A549 (cell line): ENCODE measurements around the gene CACNA1I. TPM values are rescaled to one million over a fixed set of nuclear protein-coding genes. Genes with fewer than 3 reads are reported as not detected.
"Not testable (repeated sequence)": the region's sequence is repeated elsewhere in the genome, so short reads cannot be mapped to it uniquely, and the experiment has no call there.

Source experiments
- ATAC-seq, 2 experiments: fragments of 200-7000 bp in 1 of 2; fragments of >200 bp in 1 of 2; cut with Nextera tagmentation in 1 of 2; cut with Tn5 transposase in 1 of 2; 3 replicates each; pipeline versions ENCODE4 v1.8.0 to v1.9.1; 2018 to 2020; ENCODE audit warnings: mild to moderate bottlenecking in 1 of 2, moderate library complexity in 1 of 2
- CTCF ChIA-PET: fragments of 300-600 bp; sonication (Branson Sonifier 250); formaldehyde crosslinking; extraction: SDS; loops from one replicate; lab custom pipeline; 2021; ENCODE audit warnings: antibody characterized with exemption, inconsistent platforms; lab: Yijun Ruan, JAX
- POLR2A ChIA-PET: fragments of 350-600 bp; formaldehyde crosslinking; extraction: SDS; loops from one replicate; lab custom pipeline; 2021; ENCODE audit warnings: antibody characterized with exemption, inconsistent platforms; lab: Yijun Ruan, JAX
- DNase-seq, 2 experiments: peaks; one replicate each; pipeline versions ENCODE4 v3.0.0 to v3.0.0-alpha.2; 2011 to 2016; ENCODE audit warnings: low read depth in 1 of 2, low spot score in 1 of 2
- FAIRE-seq: peaks from 2 replicates; lab custom pipeline; 2011; peaks lifted over from hg19 to GRCh38; lab: Jason Lieb, UNC
- H3K27ac ChIP-seq, 2 experiments: fragments of >200 bp; sonication (Bioruptor Twin); formaldehyde crosslinking; 3 replicates each; pipeline ENCODE4 v1.5.1; 2016 to 2017
- H3K4me1 ChIP-seq: fragments of >200 bp; sonication (Bioruptor Twin); formaldehyde crosslinking; 3 replicates; pipeline ENCODE4 v1.6.1; 2016
- H3K4me2 ChIP-seq: fragments of >200 bp; sonication (Bioruptor Twin); formaldehyde crosslinking; 3 replicates; pipeline ENCODE4 v1.6.1; 2016
- H3K4me3 ChIP-seq: fragments of >200 bp; sonication (Bioruptor Twin); formaldehyde crosslinking; 3 replicates; pipeline ENCODE4 v1.5.1; 2016
- H3K9me3 ChIP-seq: fragments of >200 bp; sonication (Bioruptor Twin); formaldehyde crosslinking; 3 replicates; pipeline ENCODE4 v1.6.1; 2016
- CBX2 ChIP-seq: fragments of 200-600 bp; sonication (generic); IDR thresholded peaks from 2 replicates; pipeline ENCODE4 v1.6.1; 2016; ENCODE audit warnings: low read depth, mild to moderate bottlenecking, borderline replicate concordance
- CHD2 ChIP-seq: fragments of 150-350 bp; IDR thresholded peaks from 2 replicates; pipeline ENCODE4 v1.6.1; 2014; ENCODE audit warnings: low read length; ENCODE audit not compliant: partially characterized antibody
- CHD4 ChIP-seq: fragments of 200-600 bp; sonication (generic); IDR thresholded peaks from 2 replicates; pipeline ENCODE4 v1.6.1; 2016; ENCODE audit warnings: antibody characterized with exemption, mild to moderate bottlenecking, borderline replicate concordance
- CTCF ChIP-seq: fragments of >200 bp; sonication (Bioruptor Twin); formaldehyde crosslinking; IDR thresholded peaks from 3 replicates; pipeline ENCODE4 v1.5.1; 2016
- EHMT2 ChIP-seq: fragments of 200-600 bp; sonication (generic); IDR thresholded peaks from 2 replicates; pipeline ENCODE4 v1.6.1; 2016; ENCODE audit warnings: antibody characterized with exemption, low read depth, mild to moderate bottlenecking, moderate library complexity
- ESRRA ChIP-seq: fragments of 150-350 bp; IDR thresholded peaks from 2 replicates; pipeline ENCODE4 v1.6.1; 2014; ENCODE audit warnings: mild to moderate bottlenecking, low read length, borderline replicate concordance
- FOSB ChIP-seq: fragments of 250-450 bp; sonication (Bioruptor Pico); IDR thresholded peaks from 2 replicates; pipeline ENCODE4 v1.5.0; 2020; ENCODE audit warnings: mild to moderate bottlenecking, moderate library complexity
- FOXS1 ChIP-seq: fragments of 250-450 bp; sonication (Bioruptor Pico); IDR thresholded peaks from 2 replicates; pipeline ENCODE4 v1.5.0; 2020; ENCODE audit warnings: mild to moderate bottlenecking, moderate library complexity
- GATA3 ChIP-seq: IDR thresholded peaks from 2 replicates; pipeline ENCODE4 v1.6.1; 2012; ENCODE audit warnings: borderline replicate concordance
- HES2 ChIP-seq: fragments of >200 bp; sonication (Bioruptor Twin); formaldehyde crosslinking; IDR thresholded peaks from 2 replicates; pipeline ENCODE4 v1.6.1; 2016
- HEYL ChIP-seq: fragments of 250-450 bp; sonication (Bioruptor Pico); IDR thresholded peaks from 2 replicates; pipeline ENCODE4 v1.8.0; 2021; ENCODE audit warnings: mild to moderate bottlenecking, moderate library complexity
- HOXA7 ChIP-seq: fragments of 250-450 bp; sonication (Bioruptor Pico); IDR thresholded peaks from 2 replicates; pipeline ENCODE4 v1.5.0; 2020; ENCODE audit warnings: mild to moderate bottlenecking, moderate library complexity
- JUN ChIP-seq, 2 experiments: fragments of >200 bp; sonication (Bioruptor Twin); formaldehyde crosslinking; IDR thresholded peaks; 2 replicates in 1 of 2; 3 replicates in 1 of 2; pipeline ENCODE4 v1.6.1; 2016 to 2017
- KDM1A ChIP-seq: fragments of 200-600 bp; sonication (generic); IDR thresholded peaks from 2 replicates; pipeline ENCODE4 v1.6.1; 2016; ENCODE audit warnings: low read depth, mild to moderate bottlenecking
- KDM5A ChIP-seq: fragments of 200-600 bp; sonication (generic); IDR thresholded peaks from 2 replicates; pipeline ENCODE4 v1.6.1; 2016; ENCODE audit warnings: antibody characterized with exemption, mild to moderate bottlenecking
- MAFK ChIP-seq: fragments of 450-650 bp; IDR thresholded peaks from 2 replicates; pipeline ENCODE4 v1.6.1; 2014; ENCODE audit not compliant: partially characterized antibody
- NPAS2 ChIP-seq: fragments of 250-450 bp; sonication (Bioruptor Pico); IDR thresholded peaks from 2 replicates; pipeline ENCODE4 v1.8.0; 2022; ENCODE audit warnings: mild to moderate bottlenecking, moderate library complexity, borderline replicate concordance
- NR3C1 ChIP-seq: fragments of >200 bp; sonication (Bioruptor Twin); formaldehyde crosslinking; IDR thresholded peaks from 3 replicates; pipeline ENCODE4 v1.6.1; 2017
- PHF8 ChIP-seq: fragments of 200-600 bp; sonication (generic); IDR thresholded peaks from 2 replicates; pipeline ENCODE4 v1.6.1; 2016; ENCODE audit warnings: low read depth, mild to moderate bottlenecking, antibody characterized with exemption, moderate library complexity, borderline replicate concordance
- RFX5 ChIP-seq: fragments of 450-650 bp; IDR thresholded peaks from 2 replicates; pipeline ENCODE4 v1.7.1; 2014; ENCODE audit warnings: antibody characterized with exemption, mild to moderate bottlenecking, moderate library complexity
- RNF2 ChIP-seq: fragments of 200-600 bp; sonication (generic); IDR thresholded peaks from 2 replicates; pipeline ENCODE4 v1.6.1; 2016; ENCODE audit warnings: low read depth, mild to moderate bottlenecking, antibody characterized with exemption, moderate library complexity, borderline replicate concordance
- SMC3 ChIP-seq: fragments of >200 bp; sonication (Bioruptor Twin); formaldehyde crosslinking; IDR thresholded peaks from 3 replicates; pipeline ENCODE4 v1.6.1; 2018; ENCODE audit warnings: inconsistent platforms
- SREBF2 ChIP-seq: fragments of 450-650 bp; IDR thresholded peaks from 2 replicates; pipeline ENCODE4 v1.6.1; 2014; ENCODE audit warnings: mild to moderate bottlenecking, moderate library complexity
- TFCP2L1 ChIP-seq: fragments of 250-450 bp; sonication (Bioruptor Pico); IDR thresholded peaks from 2 replicates; pipeline ENCODE4 v1.5.0; 2021; ENCODE audit warnings: mild to moderate bottlenecking
- TP53 ChIP-seq: fragments of 250-450 bp; sonication (Bioruptor Pico); IDR thresholded peaks from 2 replicates; pipeline ENCODE4 v1.5.0; 2021; ENCODE audit warnings: mild to moderate bottlenecking, moderate library complexity
- USF2 ChIP-seq: fragments of 450-650 bp; IDR thresholded peaks from 2 replicates; pipeline ENCODE4 v1.6.1; 2014; ENCODE audit warnings: antibody characterized with exemption
- ZC3H11A ChIP-seq: fragments of 450-650 bp; IDR thresholded peaks from 2 replicates; pipeline ENCODE4 v1.6.1; 2014; ENCODE audit warnings: antibody characterized with exemption, mild to moderate bottlenecking
- ZFP36 ChIP-seq: fragments of 450-650 bp; IDR thresholded peaks from 2 replicates; pipeline ENCODE4 v1.6.1; 2014; ENCODE audit warnings: borderline replicate concordance; ENCODE audit not compliant: partially characterized antibody
- ZNF302 ChIP-seq: fragments of 250-450 bp; sonication (Bioruptor Pico); IDR thresholded peaks from 2 replicates; pipeline ENCODE4 v1.9.0; 2021; ENCODE audit warnings: inconsistent platforms, mild to moderate bottlenecking, moderate library complexity
- ZSCAN20 ChIP-seq: fragments of 250-450 bp; sonication (Bioruptor Pico); IDR thresholded peaks from 2 replicates; pipeline ENCODE4 v1.8.0; 2022; ENCODE audit warnings: mild to moderate bottlenecking, moderate library complexity
- WGBS: methylation state at CpG from one replicate; pipeline ENCODE4 v1.1.6; 2017; ENCODE audit errors: missing lambda C conversion rate; 5-methylcytosine and 5-hydroxymethylcytosine counted together
- polyA plus RNA-seq, 4 experiments: library from polyadenylated mRNA; depleted of rRNA in 3 of 4; stranded (reverse); fragments of >200 nt; fragmentation: RNase III in 1 of 4; extraction: RNeasy Plus Mini Kit Qiagen cat#74134 plus additional on column Dnase treatment in 1 of 4; gene quantifications; 2 replicates in 3 of 4; 3 replicates in 1 of 4; pipeline ENCODE4 v1.2.3, GENCODE V29; 2011 to 2017

The CACNA1I gene
- polyA plus RNA-seq, 2 of the 4 experiments (the other 2 are of a cell fraction) = 0.03 to 0.13 TPM

DNA sequence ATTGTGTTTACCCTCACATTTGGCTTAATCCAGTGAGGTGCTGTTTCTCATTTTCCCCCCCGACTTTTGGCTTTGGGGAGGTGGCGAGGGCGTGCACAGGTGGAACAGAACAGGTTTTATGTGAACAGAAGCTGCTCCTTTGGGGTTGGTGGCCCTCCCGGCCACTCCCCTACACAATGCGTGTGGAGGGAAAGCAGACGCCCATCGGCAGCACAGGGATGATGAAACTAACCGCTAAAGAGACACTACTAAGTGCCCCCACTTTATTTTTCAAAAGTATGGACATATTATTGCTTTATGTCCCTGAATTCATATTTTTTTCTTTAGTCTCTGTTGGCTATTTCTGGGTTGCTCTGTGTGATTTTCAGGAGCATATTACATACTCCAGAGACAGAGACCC is 162.1 kb downstream of the CACNA1I start:
- FAIRE-seq = no peak
- ChIA-PET CTCF (no interaction called here), POLR2A (no interaction called here)
- WGBS = 13% methylated on average over 8 of the region's 8 CpGs
- no peak for ATAC-seq
- H3K4me1 ChIP-seq = no peaks in the 10 kb centered on the region
- no peak overlapping the region for H3K27ac ChIP-seq
- H3K9me3 ChIP-seq = no peaks in the 10 kb centered on the region
- H3K4me2 ChIP-seq = no peak overlapping the region
- H3K4me3 ChIP-seq = no peak overlapping the region
- DNase-seq = no peak
- TF ChIP-seq KDM1A = no peak
- TF ChIP-seq MAFK = no peak
- no peak for TF ChIP-seq RNF2
- no peak for TF ChIP-seq CHD2
- no peak for TF ChIP-seq TP53
- no peak for TF ChIP-seq SMC3
- no peak for TF ChIP-seq GATA3
- no peak for TF ChIP-seq EHMT2
- TF ChIP-seq CTCF = no peak
- TF ChIP-seq NPAS2 (CRISPR knock-in tag) = no peak
- TF ChIP-seq HEYL = no peak
- no peak for TF ChIP-seq HOXA7 (CRISPR knock-in tag)
- no peak for TF ChIP-seq FOSB (CRISPR knock-in tag)
- no peak for TF ChIP-seq ZFP36
- TF ChIP-seq TFCP2L1 (CRISPR knock-in tag) = no peak
- TF ChIP-seq RFX5 = no peak
- TF ChIP-seq, all 56 proteins: peak for 0

GRCh38 chr22:39733191-39733590 is 162.6 kb downstream of the CACNA1I start:
- Histone ChIP-seq H3K9me3 (no peaks in the 10 kb centered on the region), H3K4me1 (no peaks in the 10 kb centered on the region), H3K4me2 (no peak overlapping the region), H3K4me3 (no peak overlapping the region), H3K27ac (no peak overlapping the region)
- no peak for FAIRE-seq
- DNase-seq = no peak
- ChIA-PET CTCF (no interaction called here), POLR2A (interaction anchor here (0.7 kb wide), 1 partner anchor 444 kb away, joined by 3 read pairs; no protein-coding TSS in a partner anchor)
- no peak for ATAC-seq
- TF ChIP-seq ZSCAN20 (CRISPR knock-in tag) = no peak
- no peak for TF ChIP-seq FOXS1 (CRISPR knock-in tag)
- no peak for TF ChIP-seq CBX2
- no peak for TF ChIP-seq ZNF302 (CRISPR knock-in tag)
- no peak for TF ChIP-seq ESRRA
- no peak for TF ChIP-seq GATA3
- TF ChIP-seq CHD4 = no peak
- no peak for TF ChIP-seq JUN (IDR thresholded peaks at IDR 0.05)
- TF ChIP-seq CTCF = no peak
- TF ChIP-seq USF2 = no peak
- TF ChIP-seq HES2 = no peak
- no peak for TF ChIP-seq NR3C1
- no peak for TF ChIP-seq PHF8
- TF ChIP-seq KDM5A = no peak
- TF ChIP-seq ZC3H11A = no peak
- TF ChIP-seq FOSB (CRISPR knock-in tag) = no peak
- no peak for TF ChIP-seq SREBF2
- TF ChIP-seq MAFK = no peak
- no peak for TF ChIP-seq RFX5
- TF ChIP-seq NPAS2 (CRISPR knock-in tag) = no peak
- 50% methylated on average over 2 of the region's 2 CpGs for WGBS

GRCh38 chr22:39734046-39734445 is 163.5 kb downstream of the CACNA1I start:
- DNase-seq, FAIRE-seq, H3K4me3 ChIP-seq, POLR2A ChIA-PET, H3K4me1 ChIP-seq, ATAC-seq, H3K4me2 ChIP-seq, H3K27ac ChIP-seq, H3K9me3 ChIP-seq, CTCF ChIA-PET: not testable (repeated sequence)
- 13% methylated on average over 1 of the region's 1 CpG for WGBS
